Activated CD8-positive, alpha-beta memory T cell treated with anti-CD3 and anti-CD28 coated beads, Interleukin-2, amount 50 U/mL, for 1 hour (primary cell): ENCODE results near the gene NKAIN2.

Source experiments
- DNase-seq: peaks from one replicate; pipeline ENCODE4 v3.0.0-alpha.2; 2020; ENCODE audit errors: extremely low read depth

The NKAIN2 gene

GRCh38 chr6:123803504-123804013 is at the start of gene NKAIN2:
Gene NKAIN2 (plus strand): TSS chr6:123803865.
- DNase-seq: no peak

DNA sequence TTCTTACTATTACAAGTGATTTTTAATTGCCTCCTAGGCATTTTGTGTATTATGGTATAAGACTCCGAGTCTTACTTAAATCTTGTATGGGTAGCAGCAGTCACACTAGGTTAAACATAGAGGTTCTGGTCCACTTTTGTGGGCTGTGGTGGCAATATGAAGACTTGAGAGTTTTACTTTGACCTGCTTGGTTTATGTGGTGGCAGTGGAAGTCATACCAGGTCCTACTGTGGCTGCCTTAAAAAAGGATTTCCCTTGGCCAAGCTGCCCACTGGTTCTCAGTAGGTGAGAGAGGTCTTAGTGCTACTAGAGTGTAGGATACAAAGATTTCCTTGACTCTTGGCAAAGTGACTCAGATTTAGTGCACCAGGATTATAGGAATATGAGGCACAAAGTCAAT is 44.2 kb upstream of the NKAIN2 start:
- no peak for DNase-seq

DNA sequence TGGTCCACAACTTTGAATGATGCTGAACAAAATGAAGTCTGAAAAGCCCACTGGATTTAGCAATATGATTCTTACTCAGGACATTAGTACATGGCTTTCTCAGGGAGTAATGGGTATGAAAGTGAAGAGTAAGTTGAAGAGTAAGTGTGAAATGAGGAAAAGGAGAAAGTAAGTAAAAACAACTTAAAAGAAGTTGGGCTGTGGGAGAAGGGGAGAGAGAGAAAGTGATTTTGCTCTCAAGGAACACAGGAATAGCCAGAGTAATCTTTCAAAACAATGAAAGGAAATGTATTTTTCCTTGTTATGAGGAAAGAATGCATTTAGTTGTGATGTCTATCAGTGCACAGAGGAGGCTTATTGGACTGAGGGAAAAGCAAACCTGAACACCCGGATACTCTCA is 39.8 kb upstream of the NKAIN2 start:
- no peak for DNase-seq

DNA sequence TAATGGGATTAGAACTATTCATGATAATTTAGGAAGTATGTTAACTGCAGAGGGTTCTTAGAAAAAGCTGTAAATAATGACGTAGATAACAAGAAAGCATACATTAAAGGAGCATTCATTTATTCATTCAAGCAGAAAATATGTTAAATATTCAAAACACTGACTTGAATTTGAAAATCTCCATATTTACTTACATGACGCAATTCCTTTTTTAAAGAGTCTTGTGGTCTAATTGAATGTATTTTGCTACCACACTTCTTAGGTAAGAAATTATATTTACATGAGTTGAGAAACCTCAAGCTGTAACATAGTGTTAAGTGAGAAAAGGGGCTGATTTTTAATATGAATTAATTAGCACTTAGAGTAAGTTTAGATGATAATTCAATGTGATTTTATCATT is 38.9 kb upstream of the NKAIN2 start:
- DNase-seq: no peak

DNA sequence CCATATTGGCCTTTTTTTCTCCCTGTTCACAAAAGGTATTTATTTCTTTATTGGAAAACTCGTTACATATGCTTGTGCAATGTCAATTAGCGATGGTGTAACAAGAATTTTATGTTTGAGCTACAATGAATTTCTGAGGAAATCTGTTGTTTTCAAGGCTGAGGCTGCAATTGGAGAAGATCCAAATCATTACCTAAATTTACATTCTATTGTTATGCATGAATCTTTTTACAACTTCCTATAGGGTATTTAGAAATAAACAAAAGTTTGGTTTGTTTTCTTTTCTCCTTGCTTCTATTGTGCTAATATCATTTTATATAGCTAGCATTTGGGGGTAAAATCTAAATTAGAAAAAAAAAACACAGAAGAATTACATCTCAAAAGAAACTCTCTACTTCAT is 34.7 kb upstream of the NKAIN2 start:
- no peak for DNase-seq

- DNase-seq: no peak
Measured at GRCh38 chr6:123769431-123769830, 34.2 kb upstream of the NKAIN2 start.

DNA sequence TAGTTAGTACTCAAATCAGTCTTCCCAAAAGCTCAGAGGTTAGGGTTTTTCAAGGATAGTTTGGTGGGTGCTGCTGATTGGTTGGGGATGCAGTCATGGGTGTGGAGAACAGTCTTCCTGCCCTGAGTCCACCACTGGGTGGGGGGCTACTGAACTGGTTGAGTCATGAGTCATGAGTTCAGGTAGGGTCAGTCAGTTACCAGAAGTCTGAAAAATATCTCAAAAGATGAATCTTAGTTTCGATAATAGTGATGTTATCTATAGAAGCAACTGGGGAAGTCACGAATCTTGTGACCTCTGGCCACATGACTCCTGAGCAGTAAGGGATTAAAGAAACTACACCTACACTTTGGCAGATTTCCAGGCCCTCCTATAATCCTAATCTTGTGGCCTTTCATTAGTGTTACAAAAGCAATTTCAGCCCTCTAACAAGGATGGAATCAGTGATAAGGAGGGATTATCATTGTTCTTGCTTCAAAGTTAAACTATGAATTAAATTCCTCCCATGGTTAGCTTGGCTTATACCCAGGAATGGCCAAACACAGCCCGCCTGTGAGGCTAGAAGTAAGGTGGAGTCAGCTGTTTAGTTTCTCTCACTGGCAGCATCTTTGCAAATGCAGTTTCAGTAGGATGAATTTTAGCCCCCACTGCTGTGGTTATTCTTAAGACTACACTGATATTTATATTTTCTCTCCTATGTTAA is 33.3 kb upstream of the NKAIN2 start:
- no peak for DNase-seq

GRCh38 chr6:123771126-123771525 is 32.5 kb upstream of the NKAIN2 start:
- no peak for DNase-seq

GRCh38 chr6:123777563-123777962 is 26.1 kb upstream of the NKAIN2 start:
- DNase-seq: no peak

GRCh38 chr6:123780021-123780420 is 23.6 kb upstream of the NKAIN2 start:
- DNase-seq: no peak

GRCh38 chr6:123784330-123784729 is 19.3 kb upstream of the NKAIN2 start:
- DNase-seq: no peak

GRCh38 chr6:123785039-123785438 is 18.6 kb upstream of the NKAIN2 start:
- no peak for DNase-seq

DNA sequence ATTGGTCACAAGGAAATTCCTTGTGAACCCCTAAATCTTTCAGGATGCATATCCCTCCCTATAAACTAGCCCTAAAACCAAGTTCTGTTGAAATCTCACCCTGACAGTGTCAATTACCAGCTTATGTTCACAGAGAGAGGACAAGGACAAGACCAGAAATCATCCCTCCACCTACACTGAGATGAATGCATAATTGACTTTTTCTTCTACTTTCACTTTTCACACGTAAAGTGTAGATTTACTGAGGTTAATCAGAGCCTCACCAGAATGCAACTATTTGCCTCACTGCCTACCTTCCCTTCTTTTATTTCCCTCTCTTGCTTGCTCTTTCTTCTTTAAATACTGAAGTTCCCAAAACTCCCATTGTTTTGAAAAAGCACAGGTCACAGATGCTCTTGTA is 15.3 kb upstream of the NKAIN2 start:
- DNase-seq: no peak

DNA sequence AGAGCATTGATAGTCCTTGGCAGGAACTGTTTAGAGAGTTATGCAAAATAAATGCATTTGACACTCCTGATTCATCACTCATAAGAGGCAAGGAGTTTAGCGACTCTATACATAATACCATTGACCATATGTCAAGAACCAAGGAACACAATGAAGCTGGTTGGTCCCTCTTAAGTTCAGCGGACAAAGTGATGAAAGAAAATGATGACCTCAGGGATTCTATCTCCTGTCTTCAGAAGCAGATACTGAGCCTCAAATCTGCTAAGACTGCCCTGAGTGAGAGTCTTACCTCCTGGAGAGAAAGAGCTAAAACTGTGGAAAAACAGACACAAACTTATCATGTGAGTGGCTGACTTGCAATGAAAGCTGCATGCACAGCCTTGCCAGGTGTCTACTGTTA is 9.5 kb upstream of the NKAIN2 start:
- no peak for DNase-seq

DNA sequence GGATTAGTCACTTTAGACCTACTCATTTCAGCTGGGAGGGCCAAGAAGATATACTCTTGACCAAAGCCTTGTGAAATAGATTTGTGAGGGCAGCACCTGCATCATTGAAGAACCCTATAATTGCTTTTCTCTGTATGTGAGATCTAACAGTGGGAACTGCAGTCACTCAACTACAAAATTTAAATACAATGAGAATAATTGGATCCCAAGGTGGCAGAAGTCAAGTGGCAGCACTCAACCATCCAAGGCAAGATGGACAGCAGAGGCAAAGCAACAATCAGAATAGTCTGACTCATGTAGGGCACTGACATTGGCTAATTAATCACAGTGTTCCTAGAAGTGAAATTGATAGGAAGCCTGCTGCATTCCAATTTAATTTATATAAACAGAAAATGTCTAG is 8.9 kb upstream of the NKAIN2 start:
- no peak for DNase-seq

GRCh38 chr6:123801067-123801466 is 2.6 kb upstream of the NKAIN2 start:
- no peak for DNase-seq

GRCh38 chr6:123802351-123802696 is 1.3 kb upstream of the NKAIN2 start:
- DNase-seq: no peak

GRCh38 chr6:123802697-123803503 is 765 bp upstream of the NKAIN2 start:
- DNase-seq: no peak

GRCh38 chr6:123804014-123804786 is 535 bp downstream of the NKAIN2 start:
- DNase-seq: no peak

DNA sequence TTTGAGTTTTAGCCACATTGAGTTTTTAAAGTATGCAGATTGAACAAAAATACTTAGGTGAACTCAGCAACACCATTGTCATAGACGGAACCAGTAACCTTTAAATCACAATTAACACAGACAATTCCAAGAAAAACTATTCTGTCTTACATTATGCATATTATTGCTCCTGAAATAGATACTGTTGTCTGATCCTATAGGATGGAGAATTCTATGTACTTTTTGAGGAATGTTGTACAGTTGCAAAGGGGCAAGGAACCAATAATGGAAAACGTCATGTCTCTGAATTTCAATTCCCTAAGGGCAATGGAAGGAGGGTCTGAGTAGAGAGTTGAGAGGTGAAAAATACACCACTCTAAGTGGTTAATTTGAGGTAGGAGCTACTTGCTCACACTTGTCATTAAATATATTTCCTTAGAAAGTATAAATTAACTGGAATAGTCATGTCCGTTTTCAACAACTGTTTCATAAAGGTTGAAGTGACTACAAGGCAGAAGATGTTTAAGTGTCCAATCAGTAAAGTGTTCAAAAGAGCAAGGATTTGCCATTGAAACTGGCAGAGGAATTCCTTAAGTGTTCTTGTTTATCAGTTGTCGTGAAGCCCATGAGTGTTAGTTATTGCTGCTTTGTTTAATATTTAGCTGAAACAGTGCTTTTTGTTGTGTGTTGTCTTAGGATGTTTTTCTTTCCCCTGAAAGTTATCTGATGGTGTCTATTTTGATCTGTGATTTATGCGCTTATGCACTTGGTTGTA is 1.3 kb downstream of the NKAIN2 start:
- no peak for DNase-seq

DNA sequence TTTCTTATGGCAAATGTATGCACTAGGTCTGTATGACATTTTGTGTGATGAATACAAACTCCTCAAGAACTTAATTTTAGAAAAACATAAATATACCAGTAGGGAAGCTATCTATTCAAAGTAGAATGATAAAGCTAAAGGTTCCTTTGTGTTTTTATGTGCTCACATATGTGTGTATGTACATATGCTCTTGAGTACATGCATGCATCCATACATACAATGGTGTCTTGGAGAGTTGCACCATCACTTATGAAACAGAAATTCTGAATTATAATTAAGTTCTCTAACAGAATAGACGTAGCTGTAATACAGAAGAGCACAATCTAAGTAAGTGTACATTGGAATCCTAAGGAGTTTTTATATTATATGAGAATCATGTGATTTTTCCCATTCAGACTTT is 2.3 kb downstream of the NKAIN2 start:
- no peak for DNase-seq

DNA sequence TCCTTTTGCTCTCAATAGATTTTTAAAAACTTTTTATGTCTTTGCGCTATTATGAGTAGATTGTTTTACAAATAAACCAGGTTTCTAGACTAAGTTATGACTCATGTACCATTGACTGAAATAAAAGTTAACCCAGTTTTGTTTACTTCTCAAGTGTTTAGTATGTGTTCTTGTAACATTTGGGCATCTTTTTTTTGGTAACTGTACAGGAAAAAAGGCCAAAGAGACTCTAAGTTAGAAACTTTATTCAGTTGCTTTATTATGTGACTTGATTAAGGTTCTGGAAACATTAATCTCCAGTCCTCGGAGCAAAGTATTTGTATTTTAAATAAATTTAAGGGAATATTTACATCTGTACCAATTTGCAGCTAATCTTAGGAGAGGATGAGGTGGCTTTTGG is 2.9 kb downstream of the NKAIN2 start:
- no peak for DNase-seq
